ENCODE data around the gene MRAS.

DNA sequence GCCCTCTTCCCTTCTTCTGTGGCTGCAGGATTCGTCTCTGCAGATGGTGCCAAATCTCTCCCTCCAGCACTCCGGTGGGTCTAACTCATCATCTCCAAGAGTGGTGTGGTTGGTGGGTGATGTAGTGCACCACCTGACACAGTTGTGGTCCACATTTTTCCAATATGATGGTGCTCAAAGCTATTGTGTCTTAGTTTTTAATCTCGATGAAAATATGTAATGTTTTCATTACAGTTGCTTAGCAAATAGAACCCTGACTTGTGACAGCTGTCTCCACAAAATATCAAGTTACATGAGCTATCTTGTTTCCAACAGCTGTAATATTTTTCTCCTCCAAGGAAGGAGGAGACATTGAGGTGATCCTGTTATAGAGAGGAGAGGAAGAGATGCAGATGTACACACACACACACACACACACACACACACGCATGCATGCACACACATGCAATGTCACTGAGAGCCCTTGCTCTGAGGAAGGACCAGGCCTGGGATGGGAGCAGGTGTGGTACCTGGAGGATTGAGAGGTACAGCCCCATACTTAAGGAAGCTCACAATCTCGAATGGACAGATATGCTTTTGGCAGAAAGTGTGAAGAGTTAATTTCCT lies 70.3 kb downstream of the MRAS start:
- TF ChIP-seq, protein P1, sequence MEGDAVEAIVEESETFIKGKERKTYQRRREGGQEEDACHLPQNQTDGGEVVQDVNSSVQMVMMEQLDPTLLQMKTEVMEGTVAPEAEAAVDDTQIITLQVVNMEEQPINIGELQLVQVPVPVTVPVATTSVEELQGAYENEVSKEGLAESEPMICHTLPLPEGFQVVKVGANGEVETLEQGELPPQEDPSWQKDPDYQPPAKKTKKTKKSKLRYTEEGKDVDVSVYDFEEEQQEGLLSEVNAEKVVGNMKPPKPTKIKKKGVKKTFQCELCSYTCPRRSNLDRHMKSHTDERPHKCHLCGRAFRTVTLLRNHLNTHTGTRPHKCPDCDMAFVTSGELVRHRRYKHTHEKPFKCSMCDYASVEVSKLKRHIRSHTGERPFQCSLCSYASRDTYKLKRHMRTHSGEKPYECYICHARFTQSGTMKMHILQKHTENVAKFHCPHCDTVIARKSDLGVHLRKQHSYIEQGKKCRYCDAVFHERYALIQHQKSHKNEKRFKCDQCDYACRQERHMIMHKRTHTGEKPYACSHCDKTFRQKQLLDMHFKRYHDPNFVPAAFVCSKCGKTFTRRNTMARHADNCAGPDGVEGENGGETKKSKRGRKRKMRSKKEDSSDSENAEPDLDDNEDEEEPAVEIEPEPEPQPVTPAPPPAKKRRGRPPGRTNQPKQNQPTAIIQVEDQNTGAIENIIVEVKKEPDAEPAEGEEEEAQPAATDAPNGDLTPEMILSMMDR (IDR thresholded peaks at IDR 0.05) = no peak
- TF ChIP-seq POLR2A (IDR thresholded peaks at IDR 0.05) = no peak
